HG02973 (cell line): ENCODE measurements around the gene CCDC91.
A peak's percentile ranks its signal among the peaks of the same experiment; 100 is the strongest.
"Not testable (repeated sequence)": the region's sequence is repeated elsewhere in the genome, so short reads cannot be mapped to it uniquely, and the experiment has no call there.

ENCODE experiments used
- ATAC-seq: cut with Tn5 transposase; IDR thresholded peaks from one replicate; pipeline ENCODE4 v1.9.1; 2021; ENCODE audit warnings: moderate library complexity; ENCODE audit not compliant: unreplicated experiment

The CCDC91 gene

DNA sequence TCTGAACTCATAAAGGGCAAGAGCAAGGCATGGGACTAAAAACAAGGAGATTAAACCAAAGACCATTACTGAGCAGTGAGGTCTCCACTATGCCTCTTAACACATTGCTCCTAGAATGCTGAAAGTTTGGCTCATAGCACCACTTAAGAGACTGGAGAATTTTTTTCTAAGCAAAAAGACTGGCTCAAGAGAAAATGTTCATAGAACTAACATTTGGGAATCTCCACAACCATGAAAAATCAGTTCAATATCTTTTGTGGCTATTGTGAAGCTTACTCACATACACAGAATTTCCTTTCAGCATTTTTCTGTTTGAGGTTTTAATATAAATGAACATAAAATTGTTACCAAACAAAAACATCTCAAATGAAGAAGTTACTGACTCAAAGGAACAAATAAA lies 255.8 kb downstream of the CCDC91 start:
- ATAC-seq, result no peak

DNA sequence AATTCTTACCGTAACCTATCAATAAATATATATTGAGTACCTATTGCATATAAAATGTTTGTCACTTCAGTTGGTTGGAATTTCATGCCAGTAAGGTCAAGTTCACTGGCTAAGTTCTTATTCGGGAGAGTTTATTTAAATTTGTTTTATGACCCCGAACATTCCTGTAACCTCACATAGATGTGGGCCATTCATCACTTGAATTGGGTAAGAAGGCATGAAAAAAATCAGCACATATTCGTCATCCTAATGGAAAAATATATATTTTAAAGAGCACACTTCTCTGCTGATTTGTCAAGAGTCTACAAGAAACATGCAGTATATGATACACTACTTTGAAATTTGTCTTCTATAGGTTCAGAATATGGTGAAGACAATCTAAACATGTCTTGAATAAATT lies 263.4 kb downstream of the CCDC91 start:
- no peak for ATAC-seq

DNA sequence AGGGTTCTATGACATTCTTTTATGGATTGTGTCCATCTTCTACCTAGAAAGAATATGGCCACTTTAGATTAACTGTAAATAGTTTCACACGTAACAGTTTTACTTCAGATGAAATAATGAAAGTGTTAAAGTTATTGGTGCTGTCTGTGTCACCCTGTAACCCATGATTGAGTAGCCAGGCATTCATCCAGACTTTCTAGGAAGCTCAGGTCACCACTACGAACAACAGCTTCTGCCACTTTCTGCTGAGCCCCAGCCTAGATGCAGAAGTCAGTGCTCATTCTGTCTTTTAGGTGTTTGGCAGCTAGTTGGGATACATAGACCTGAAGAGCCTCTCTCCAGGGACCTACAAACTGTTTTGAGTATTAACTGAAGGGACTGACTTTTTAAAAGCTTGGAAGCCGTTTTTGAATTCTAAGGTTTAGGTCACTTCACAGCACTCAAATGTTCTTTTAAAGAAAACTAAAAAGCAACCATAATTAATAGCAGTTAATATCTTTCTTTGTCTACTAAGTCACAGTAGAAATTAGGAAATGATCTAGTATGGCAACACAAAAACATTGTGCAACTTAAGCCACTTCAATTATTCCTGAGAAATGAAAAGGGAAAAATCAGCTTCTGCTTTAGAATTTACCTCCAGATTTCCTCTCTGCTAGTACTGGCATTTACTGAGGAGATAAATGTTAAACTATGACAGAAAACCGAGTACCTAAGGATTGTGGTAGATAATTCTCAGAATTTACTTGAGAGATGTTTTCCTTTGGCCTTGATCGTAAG lies 266.9 kb downstream of the CCDC91 start:
- no peak for ATAC-seq

DNA sequence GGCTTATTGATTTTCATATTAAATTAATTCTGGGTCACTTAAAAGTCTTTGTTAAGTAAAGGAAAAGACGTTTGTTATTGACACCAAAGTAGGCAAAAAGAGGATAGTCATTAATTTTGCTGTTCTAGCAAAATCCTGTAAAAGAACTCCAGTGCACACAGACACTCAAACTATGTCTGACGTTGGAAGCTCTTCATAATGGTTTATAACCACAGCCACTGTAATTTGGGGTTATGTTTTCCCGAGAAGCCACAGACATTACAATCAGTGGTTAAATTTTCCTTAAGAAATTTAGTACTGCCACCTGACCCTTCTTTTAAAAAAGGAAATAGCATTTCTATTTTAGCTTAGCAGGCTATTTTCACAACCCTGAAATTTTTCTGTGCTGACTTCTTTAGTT lies 267.5 kb downstream of the CCDC91 start:
- ATAC-seq, result no peak

DNA sequence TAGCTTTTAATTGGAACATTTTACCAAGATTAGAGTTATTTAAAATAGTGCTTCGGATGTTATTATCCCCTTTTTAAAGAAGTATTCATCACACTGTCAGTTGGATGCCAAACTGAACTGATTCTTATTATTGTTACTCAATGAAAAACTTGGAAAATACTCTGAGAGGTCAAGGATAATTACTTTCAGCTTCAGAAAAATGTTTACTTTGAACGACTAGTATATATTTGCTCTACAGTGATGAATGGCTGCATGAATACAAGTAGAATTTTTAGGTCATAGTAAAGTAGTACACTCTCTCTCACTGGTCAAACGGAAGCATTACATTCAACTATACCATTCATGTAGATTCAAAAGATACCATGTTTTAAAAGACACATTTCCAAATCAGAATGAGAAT lies 269.2 kb downstream of the CCDC91 start:
- no peak for ATAC-seq

DNA sequence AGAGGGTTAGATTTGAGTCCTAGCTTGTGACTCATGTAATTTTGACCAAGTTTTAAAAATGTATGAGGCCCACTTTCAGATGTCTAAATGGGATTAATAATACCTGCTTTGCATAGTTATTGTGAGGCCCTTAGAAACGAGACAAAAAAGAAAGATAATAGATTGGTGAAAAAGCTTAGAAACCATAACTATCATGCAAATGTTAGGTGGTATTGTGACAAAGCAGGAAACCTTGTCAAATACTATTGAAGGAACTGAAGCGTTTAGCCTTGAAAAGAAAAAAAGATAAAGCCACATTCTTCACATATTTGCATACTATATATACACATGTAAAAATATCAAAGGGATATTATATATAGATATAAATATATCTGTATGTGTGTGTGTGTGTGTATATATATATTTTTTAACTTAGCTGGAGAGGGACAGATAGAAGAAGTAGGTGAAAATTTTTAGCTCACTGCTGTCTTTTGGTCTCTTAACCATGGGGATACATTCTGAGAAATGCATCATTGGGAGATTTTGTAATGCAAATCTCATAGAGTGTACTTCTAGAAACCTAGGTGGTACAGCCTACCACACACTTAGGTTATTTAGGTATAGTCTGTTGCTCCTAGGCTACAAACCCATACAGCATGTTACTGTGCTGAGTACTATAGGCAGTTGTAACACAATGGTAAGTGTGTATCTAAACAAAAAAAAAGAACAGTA lies 270.3 kb downstream of the CCDC91 start:
- peak; percentile 79 for ATAC-seq

DNA sequence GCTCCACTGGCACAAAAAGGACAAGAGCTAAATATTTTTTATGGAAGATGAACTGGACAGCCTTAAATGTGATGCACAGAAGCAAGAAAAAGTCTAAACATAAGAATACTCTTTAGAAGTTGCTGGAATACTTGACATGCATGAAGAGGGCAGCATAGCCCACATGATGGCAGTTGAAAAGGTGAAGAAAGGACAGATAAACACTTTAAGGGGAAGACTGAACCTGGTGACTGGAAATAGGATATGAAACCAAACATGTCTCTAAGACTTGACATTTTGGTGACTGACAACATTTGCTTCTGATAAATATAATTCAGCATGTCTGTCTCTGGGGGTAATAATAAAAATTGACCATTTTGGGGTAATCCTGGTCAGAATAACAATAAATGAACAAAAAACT lies 273.1 kb downstream of the CCDC91 start:
- ATAC-seq, result no peak

DNA sequence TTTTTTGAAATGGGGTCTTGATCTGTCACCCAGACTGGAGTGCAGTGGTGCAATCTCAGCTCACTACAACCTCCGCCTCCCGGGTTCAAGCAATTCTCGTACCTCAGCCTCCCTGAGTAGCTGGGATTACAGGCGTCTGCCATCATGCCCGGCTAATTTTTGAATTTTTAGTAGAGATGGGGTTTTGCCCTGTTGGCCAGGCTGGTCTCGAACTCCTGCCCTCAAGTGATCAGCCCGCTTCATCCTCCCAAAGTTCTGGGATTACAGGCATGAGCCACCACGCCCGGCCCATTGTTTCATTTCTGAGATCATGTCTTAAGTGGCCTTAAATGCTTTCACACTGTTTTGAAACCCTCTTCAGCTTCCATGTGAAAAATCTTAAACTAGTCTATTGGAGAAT lies 281.5 kb downstream of the CCDC91 start:
- not testable (repeated sequence) for ATAC-seq

DNA sequence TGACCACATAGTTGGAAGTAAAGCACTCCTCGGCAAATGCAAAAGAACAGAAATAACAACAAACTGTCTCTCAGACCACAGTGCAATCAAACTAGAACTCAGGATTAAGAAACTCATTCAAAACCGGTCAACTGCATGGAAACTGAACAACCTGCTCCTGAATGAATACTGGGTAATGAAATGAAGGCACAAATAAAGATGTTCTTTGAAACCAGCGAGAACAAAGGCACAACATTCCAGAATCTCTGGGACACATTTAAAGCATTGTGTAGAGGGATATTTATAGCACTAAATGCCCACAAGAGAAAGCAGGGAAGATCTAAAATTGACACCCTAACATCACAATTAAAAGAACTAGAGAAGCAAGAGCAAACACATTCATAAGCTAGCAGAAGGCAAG lies 285.9 kb downstream of the CCDC91 start:
- ATAC-seq, result not testable (repeated sequence)

DNA sequence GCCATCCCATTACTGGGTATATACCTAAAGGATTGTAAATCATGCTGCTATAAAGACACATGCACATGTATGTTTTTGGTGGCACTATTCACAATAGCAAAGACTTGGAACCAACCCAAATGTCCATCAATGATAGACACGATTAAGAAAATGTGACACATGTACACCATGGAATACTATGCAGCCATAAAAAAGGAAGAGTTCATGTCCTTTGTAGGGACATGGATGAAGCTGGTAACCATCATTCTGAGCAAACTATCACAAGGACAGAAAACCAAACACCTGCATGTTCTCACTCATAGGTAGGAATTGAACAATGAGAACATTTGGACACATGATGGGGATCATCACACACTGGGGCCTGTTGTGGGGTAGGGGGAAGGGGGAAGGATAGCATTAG lies 288.8 kb downstream of the CCDC91 start:
- ATAC-seq, result not testable (repeated sequence)

DNA sequence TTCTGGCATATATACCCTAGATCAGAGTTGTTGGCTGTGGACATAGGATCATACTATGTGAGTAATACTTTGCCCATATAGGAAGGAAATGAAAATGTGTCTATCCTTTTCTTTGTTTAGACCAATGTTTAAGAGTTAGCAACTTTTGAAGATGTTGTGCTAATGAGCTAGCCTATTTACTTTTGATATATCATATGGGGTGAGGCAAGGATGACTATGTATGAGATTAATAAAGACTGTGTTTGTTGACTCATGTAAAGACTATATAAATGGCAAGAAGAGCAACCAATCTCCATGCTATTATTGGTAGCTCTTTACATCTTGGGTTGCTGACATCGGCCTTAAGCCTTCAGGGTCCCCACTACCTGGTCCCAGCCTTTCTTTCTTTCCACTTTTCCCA lies 289.4 kb downstream of the CCDC91 start:
- ATAC-seq, result no peak

DNA sequence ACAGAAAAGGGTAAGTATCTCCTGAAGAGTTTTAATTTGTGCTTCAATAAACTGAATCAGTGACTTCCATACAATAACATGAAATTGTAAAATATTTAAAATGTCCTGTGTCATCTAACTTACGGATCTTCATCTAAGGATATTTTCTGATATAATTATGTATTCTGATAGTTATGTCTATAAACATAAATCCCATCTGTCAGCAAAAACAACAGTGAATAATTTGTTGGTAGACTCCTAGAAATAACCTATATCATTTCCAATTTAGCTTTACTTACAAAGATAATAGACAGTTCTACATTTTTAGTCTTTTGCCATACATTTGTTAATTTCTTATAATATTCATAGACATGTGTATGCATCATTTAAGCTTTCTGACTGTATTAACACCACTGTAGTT lies 293.9 kb downstream of the CCDC91 start:
- no peak for ATAC-seq

DNA sequence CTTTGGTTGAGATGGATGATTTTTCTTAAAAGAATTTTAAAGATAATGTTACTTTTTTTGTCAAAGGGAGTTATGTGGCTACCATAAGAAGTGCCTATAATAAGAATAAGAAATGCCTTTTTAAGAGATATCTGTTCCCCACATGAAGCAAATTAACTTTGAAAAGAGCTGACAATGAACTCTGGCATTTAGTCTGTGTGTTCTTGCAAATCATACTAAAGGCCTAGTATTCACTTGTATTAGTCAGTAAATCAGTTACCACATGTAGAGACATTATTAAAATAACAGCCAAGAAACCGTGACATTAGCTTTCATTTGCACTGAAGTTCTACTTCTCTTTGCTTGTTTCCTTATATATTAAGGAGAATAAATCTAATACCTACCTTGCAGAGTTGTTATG lies 296.3 kb downstream of the CCDC91 start:
- ATAC-seq, result no peak

DNA sequence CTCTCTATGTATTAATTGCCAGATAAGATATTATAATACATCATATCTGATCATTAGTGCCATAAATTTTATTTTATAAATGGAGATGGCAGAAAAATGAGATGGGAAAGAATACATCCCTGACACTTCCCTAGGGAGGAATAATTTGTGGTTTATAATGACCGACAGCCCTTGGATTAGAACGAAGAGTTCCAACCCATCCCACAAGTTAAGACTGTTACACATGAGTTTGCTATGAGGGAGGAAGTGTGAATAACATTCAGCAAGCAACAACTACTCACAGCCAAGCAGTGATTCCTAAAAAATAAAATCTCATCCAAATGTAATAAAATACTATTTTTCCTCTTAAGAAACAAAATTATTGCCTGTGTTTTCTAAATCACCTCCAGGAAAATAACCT lies 299.0 kb downstream of the CCDC91 start:
- ATAC-seq, result no peak

DNA sequence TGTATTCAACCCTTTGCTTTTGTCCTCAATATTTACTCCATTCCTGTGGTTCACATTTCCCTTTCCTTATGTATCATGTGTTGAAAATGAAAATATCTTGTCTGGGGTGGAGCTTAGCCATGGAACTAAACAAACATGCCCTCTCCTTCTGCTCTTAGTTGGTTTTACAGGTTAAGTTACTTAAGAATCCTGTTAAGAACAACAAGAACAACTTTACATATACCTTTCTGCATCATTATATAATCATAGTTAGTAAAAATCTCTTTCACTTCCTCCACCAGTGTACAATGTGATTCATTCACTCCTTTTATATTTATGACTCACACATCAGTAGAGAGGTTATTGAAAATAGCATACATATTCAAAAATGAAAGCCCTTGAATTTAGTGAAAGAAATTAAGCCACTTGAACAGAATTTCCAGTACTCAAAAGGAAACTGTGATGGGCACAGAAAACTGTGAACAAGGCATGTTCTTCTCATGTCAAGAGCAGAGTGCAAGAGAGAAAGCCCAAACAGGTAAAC lies 307.7 kb downstream of the CCDC91 start:
- peak; percentile 99 for ATAC-seq

DNA sequence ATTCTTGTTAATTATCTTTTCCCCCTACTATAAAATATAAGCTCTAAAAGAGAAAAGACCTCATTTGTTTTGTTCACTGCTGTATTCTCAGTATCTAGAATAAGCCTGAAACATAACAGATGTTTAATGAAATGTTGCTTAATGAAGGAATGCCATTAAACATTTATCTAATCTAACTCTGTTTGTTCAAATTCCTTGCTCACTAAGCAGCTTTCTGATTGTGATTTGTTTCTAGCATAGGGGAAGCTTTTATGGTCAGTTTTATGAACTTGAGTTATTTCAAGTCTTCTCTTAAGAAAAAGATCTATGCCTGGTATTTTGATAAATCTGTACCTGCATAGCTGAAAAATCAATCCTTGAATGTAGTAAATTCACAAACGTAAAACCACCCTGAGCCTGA lies 308.6 kb downstream of the CCDC91 start:
- no peak for ATAC-seq

DNA sequence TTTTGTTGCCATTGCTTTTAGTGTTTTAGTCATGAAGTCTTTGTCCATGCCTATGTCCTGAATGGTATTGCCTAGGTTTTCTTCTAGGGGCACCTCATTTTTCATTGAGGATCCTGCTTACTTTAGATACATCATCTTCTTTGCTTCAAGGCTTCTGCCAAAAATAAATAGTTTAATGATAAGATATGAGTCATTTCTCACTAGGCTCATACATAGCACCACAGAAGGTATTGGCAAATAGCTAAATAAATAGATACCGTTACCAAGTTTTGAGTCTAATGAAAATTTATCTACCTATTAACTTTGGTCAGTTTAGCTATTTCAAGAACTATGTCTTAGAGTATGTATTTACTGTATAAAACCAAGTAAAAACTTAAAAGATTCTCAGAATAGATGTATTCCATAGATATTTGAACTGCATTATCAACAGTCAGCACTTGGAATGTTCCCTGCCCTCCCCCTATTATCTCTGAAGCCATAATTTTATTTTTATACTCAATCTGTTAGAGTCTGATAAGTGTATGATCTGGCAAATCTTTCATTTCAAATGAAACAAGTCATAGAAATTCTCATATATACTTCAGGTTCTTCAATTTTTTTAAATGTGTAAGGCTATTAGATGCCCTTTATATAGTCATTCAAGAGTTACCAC lies 310.2 kb downstream of the CCDC91 start:
- ATAC-seq, result no peak

DNA sequence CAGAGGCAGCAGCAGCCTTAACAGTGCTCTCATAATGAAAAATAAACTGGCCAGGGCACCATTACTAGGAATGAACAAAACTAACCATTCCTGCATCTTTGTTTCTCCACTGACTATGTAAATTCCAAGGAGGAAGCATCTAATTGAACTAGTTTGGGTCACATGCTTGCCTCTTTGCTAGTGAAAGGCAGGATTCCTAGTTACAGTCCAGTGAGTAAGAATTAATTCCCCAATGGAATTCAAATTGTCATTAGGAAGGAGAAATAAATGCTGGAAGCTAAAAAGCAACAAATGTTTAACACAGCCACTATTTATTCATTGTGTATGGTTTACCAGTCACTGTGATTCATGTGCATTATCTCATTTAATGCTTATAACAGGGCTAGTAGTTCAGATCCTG lies 316.0 kb downstream of the CCDC91 start:
- no peak for ATAC-seq

DNA sequence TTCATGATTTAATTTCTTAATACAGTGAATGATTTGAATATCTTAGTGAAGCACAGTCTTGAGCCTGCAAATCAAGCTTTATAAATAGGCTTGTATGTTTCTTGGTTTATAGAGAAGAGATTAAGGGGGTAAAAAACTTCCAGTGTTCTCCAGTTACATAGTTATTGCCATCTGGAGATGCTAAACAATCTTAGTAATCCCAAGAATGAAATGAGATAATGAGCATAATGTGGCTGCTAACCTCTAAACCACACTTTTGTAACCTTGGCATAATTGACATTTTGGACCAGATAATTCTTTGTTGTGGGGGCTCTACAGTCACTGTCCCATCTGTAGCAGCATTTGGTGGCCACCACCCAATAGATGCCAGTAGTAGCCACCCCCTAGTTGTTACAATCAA lies 316.8 kb downstream of the CCDC91 start:
- no peak for ATAC-seq

DNA sequence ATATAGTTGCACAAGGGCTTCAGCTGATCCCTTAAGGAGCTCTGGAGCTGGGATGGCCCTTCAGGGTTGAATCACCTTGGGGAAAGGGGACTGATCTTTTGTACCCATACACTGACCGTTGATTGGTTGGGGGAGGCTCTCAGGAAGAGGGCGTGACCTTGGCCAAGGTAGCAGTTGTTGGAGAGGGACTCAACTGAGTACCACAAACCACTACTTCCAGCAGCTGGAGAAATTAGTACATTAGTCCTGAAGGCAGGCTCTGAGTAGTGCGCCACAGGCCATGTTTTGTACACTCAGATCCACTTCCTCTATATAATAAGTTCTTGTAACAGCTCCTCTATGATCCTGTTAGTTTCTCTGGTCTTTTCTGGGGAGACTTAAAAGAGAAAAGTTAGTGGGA lies 317.6 kb downstream of the CCDC91 start:
- ATAC-seq, result no peak

DNA sequence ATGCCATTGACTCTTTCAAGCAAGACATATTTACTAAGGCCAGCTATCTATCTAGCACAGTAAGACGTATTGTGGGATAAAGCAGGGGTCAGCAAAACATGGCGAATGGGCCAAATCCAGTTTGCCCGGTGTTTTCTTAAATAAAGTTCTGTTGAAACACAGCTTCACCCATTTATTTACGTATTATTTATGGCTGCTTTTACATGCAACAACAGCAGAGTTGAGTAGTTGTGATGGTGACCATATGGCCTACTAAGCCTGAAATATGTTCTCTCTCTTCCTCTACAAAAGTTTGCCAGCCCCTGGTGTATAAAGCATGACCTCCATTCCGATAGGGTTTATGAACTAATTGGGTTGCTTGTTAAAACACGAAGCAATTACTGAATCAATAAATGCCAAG lies 322.1 kb downstream of the CCDC91 start:
- no peak for ATAC-seq

DNA sequence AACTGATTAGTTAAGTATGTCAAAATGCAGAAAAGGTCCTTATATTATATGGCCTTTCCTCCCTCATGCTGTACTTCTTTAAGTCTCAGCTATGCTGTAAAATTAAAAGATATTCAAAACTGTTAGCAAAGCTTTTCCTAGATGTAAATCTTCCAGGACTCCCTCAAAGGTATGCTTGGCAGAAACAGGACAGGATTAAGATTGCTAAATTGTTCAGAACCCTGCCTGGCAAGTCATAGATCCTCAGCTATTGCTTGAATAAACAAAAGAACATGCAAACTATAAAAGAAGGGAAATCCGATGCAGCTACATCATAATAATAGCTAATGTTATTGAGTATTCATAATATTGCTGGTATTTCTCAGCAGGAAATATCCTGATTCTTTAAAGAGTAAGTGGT lies 322.6 kb downstream of the CCDC91 start:
- ATAC-seq, result no peak
